Cardiac fibroblast (primary cell): ENCODE data around the gene PPM1L.

Experiments used
- DNase-seq, 2 donors: peaks; one replicate each; pipeline versions ENCODE4 v3.0.0 to v3.0.0-alpha.2; 2010; ENCODE audit warnings: low read depth in 2 of 2
- H3K4me3 ChIP-seq, 2 donors: replicated peaks in 1 of 2; 1 replicate in 1 of 2; 2 replicates in 1 of 2; pipeline ENCODE4 v1.5.1; 2011; ENCODE audit warnings: low read depth in 2 of 2, low read length in 2 of 2, mild to moderate bottlenecking in 2 of 2, moderate library complexity in 1 of 2
- TF ChIP-seq, protein P1 (sequence below): IDR thresholded peaks from one replicate; pipeline ENCODE4 v1.5.1; 2011; ENCODE audit warnings: low read depth, mild to moderate bottlenecking, low read length, inconsistent platforms

Gene PPM1L

DNA sequence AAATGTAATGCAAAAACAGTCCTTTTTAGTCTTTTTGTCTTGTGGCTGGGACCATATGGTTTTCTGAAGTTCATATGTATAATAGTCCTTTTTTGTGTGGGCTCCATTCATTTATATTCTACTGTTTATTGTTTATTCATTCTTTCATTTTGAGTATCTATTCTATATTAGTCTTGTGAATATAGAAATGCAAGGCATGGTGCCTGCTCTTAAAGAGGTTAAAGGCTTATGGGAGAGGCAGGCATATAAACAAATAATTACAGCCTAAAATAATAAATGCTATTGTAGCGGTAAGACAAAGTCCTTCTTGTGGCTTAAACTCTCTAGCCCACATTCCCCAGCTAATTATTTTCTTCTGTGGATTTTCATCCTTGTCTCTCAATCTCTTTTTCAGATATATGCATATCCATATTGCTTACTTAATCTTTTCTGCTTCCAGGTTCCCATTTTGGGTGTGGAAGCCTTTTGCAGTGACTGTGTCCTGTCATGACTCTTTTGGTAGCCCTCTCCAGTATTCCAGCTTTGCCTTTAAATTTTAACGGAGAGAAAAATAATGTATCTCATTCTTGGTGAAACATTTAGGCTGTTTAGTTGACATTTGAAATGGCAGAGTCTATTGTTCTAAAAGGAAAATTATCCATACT, 101.6 kb downstream of the PPM1L start:
- TF ChIP-seq, protein P1, sequence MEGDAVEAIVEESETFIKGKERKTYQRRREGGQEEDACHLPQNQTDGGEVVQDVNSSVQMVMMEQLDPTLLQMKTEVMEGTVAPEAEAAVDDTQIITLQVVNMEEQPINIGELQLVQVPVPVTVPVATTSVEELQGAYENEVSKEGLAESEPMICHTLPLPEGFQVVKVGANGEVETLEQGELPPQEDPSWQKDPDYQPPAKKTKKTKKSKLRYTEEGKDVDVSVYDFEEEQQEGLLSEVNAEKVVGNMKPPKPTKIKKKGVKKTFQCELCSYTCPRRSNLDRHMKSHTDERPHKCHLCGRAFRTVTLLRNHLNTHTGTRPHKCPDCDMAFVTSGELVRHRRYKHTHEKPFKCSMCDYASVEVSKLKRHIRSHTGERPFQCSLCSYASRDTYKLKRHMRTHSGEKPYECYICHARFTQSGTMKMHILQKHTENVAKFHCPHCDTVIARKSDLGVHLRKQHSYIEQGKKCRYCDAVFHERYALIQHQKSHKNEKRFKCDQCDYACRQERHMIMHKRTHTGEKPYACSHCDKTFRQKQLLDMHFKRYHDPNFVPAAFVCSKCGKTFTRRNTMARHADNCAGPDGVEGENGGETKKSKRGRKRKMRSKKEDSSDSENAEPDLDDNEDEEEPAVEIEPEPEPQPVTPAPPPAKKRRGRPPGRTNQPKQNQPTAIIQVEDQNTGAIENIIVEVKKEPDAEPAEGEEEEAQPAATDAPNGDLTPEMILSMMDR = no peak
- H3K4me3 ChIP-seq = no peak overlapping the region
- DNase-seq = no peak

DNA sequence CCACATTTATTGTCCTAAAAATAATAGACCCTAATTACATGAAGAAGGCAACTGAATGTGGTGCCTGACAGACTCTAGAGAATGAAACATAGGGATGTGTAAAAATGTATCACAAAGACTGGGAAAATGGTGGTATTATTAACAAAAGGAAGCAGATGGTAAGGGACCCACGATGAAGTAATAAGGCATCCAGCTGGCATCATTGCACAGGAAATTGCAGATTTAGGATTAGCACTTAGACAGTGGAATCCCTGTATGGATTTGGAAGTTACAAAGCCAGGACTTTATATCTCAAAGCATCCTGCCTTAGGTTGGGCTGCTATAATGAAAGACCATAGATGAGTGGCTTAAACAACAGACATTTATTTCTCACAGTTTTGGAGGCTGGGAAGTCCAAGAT, 104.3 kb downstream of the PPM1L start:
- no peak for DNase-seq
- TF ChIP-seq, protein P1 = no peak
- H3K4me3 ChIP-seq = no peak overlapping the region

DNA sequence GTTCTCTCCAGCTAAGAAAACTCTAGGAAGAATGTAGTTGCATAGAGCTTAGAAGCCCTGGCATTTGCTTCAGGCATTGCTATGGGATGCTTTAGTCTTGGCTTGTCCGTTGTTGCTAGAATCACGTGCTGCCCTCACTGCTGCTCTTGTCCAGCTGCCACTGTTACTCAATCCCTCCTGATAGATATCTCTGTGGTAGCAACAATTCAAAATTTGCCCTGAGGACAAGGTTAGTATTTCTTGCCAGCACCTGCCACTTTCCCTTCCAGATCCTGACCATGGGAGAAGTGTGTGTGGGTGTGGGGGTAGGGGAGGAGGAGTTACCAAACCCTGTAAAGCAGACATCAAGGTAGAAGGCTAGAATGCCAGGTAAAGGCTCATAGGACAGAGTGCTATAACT, 113.8 kb downstream of the PPM1L start:
- no peak overlapping the region for H3K4me3 ChIP-seq
- DNase-seq = peak in 1 of 2 donors; percentile 3
- TF ChIP-seq, protein P1 = no peak

DNA sequence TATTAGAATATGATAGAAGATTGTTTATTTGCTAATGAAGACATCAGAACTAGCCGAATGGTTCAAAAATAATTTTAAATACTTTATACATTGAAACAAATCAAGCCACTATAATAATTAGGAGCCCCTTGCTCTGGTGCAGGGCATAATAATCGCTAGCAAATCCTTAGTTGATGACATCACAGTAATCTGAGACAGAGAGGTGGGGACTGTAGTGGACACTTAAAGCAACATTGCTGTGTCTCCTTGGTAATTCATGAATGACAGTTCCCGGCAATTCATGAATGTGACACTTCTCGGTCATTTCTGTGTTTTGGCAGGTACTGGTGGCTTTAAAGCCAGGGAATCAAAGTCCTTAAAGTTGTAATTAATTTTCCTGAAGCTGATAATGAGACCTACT, 114.3 kb downstream of the PPM1L start:
- DNase-seq = no peak
- H3K4me3 ChIP-seq = no peak overlapping the region
- TF ChIP-seq, protein P1 = no peak

DNA sequence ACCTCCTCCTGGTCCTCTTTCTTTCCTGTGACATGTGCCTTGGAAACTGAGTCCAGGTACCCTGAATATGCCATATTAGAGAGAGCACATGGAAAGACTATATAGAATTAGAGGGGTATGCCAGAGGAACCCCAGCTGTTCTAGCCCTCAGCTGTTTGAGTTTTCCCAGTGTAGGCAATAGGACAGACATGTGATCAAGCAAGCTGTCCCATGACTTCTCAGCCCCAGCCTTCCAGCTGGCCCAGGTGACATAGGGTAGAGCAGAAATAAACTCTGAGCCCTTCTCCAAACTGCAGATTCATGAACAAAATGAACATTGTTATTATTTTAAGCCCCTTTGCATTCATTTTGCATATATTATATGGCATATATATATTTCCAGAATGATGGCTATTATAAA, 118.7 kb downstream of the PPM1L start:
- no peak overlapping the region for H3K4me3 ChIP-seq
- TF ChIP-seq, protein P1 = no peak
- no peak for DNase-seq

DNA sequence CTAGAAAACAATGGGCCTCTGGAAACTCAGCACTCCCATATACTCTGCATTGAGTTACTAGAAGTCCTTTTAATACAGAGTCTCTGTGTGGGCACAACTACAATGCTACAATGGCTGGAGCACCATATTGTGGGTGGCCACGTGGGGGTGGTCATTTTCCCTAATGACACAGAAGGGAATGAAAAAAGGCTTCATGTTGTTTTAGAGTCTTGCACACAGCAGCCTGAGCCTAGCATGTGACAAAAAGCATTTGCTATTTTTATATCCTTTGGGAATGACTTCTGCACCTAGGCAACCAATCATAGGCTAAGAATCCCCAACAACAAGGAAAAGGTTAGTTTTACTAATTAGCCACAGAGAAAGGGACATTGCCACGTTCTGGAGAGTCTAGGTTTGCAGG, 120.6 kb downstream of the PPM1L start:
- H3K4me3 ChIP-seq = no peak overlapping the region
- no peak for DNase-seq
- TF ChIP-seq, protein P1 = no peak

DNA sequence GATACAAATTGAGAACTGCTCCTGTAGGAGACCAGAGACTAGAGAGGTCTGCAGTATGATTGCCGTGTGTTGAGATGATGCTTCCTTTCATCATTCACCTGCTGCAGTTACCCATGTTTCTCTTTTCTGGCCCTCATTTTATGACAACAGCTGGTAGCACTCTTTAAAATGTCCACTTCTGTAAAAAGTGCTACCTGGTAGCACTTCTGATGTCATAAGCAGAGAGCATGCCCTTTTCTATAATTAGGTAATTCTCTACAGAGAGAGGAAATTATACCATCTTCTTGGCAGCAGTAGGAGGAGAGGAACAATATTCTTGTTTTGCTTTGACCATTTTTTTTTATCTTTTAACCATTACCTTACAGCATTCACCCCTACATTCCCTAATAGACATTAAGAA, 123.8 kb downstream of the PPM1L start:
- TF ChIP-seq, protein P1 = no peak
- DNase-seq = no peak
- H3K4me3 ChIP-seq = no peak overlapping the region
